Putamen (tissue), 1 donor: ENCODE data around the gene TGM4.

Experiments used
- DNase-seq: peaks from one replicate; pipeline ENCODE4 v3.0.0-alpha.2; 2016; ENCODE audit warnings: low spot score

The TGM4 gene

DNA sequence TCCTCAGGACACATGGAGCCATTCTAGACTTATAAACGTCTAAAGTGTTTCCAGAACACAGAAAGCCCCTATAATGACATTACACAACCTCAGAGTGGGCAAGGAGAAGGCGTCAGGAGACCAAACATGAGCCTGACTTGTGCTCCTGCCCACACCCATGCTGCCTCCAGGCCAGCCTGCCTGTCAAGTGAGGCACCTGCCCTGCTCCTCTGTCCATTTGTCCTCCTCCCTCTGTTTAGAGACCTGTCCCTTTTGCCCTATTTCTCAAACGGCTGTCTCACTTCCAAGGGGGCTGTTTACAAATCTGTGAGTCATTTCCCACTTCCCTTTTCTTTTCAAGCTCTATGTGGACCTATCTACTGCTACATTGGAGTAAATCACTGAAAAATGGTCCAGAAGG is 80.6 kb downstream of the TGM4 start:
- no peak for DNase-seq

DNA sequence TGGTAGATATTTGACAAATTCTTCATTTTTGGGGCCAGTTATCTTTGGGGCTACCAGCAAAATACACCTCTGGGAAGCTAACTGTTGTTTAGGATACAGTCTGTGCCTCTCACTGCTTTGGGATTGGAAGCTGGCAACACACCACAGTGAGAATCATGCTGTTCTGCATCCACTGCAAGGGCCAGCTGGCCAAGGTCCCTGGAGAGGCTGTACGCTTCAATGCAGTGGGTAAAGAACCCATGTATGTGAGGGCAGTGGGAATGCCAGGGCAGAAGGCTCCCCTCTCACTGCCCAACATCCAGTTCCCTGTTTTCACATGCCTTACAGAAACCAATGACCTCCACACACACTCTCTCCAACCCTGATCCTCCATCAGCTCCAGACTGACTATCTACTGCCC is 81.5 kb downstream of the TGM4 start:
- no peak for DNase-seq

DNA sequence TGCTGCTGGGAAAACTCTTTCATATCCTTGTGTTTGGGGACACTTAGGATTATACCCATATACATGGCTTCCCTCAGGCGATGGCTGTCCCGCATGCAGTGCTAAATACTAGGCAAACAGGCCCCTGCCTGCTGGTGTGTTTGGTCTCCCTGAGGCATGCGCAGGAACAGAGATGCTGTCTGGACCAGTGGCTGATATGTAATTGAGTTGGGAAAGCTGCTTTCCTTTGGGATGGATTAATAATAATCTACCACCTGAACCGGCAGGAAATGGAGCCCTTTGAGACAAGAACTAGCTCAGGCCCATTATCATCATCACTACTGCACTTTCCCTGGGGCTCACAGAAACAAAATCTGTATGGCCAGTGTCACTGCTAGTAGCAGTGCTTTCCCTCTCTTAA is 83.6 kb downstream of the TGM4 start:
- DNase-seq, result no peak

GRCh38 chr3:44958386-44958785 is 84.0 kb downstream of the TGM4 start:
- no peak for DNase-seq

GRCh38 chr3:44960387-44961026 is 86.1 kb downstream of the TGM4 start:
- DNase-seq, result no peak

GRCh38 chr3:44961888-44962287 is 87.5 kb downstream of the TGM4 start:
- DNase-seq, result no peak

DNA sequence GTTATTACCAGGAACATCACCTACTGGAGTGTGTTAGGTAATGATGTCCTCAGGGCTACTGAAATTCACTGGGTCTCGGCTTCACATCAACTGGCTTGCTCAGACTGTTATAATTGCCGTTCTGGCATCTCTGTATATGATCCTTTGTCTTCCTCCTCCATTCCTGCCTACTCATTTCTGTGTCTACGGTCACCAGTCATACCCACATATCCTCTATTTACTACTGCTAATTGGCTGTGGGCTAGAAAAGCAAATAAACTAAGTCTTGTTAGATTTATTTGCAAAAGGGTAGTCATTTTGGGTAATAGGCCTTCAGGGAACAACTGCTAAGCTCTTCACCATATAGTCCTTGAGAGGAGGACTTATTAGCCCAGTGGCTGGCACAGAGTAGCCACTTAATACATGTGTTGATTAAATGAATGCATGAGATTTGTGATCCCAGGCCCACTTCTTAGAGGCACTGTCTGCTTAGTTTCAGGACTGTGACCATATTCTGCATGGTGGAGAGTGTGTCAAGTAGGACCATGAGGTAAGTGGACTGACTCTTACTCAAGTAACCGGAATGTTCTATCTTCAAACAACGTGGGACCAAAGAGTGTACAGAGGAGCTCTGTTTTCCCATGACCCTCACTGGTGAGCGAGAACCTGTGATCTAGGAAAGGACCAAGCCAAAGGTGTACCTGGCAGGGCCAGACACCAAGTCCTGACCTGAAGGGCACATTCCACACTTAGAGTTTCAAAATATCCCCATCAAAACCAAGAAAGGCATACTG is 88.4 kb downstream of the TGM4 start:
- DNase-seq, result no peak

- DNase-seq, result no peak
Observed at GRCh38 chr3:44963571-44964325, 89.3 kb downstream of the TGM4 start.
